ENCODE results near the gene GRM1. TPM values are rescaled to one million over a fixed set of nuclear protein-coding genes. Genes with fewer than 3 reads are reported as not detected.

GRM1 gene
- total RNA-seq, 4 donors from 2014 or later: 0.10 TPM; not detected in 3

DNA sequence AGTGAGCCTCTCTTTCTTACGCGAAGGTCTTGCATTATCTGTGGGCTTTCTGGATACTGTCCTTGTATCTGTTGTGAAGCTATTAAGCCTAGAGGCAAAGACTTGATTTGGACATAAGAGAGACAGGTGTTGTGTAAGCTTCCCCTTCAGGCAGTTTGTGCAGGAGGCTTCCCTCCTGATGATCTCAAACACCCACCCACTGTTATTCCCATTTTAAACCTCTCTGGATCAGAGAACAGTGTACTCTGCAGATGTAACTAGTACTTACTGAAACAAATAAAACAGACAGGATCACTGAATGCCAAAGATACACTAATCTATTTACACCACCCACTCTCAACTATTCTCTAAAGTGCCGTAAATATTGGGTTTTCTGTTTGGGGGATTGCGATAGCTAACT is 401.0 kb downstream of the GRM1 start:
- TF ChIP-seq CTCF (IDR thresholded peaks at IDR 0.05): no peak
- no peak for TF ChIP-seq POLR2A (IDR thresholded peaks at IDR 0.05)
- no peak overlapping the region for H3K4me3 ChIP-seq (ENCODE audit: low read depth, poor library complexity, severe bottlenecking)
- intact Hi-C loops (cut with DNase I; ENCODE audit: low total_unique reads): loop anchor here (2.0 kb wide), 1 partner anchor 77 kb away; no protein-coding TSS in a partner anchor
- 92 to 96% methylated on average over 4 of the region's 4 CpGs for WGBS, 2 donors
- no peak for DNase-seq (ENCODE audit: low spot score in 2 of 2)

DNA sequence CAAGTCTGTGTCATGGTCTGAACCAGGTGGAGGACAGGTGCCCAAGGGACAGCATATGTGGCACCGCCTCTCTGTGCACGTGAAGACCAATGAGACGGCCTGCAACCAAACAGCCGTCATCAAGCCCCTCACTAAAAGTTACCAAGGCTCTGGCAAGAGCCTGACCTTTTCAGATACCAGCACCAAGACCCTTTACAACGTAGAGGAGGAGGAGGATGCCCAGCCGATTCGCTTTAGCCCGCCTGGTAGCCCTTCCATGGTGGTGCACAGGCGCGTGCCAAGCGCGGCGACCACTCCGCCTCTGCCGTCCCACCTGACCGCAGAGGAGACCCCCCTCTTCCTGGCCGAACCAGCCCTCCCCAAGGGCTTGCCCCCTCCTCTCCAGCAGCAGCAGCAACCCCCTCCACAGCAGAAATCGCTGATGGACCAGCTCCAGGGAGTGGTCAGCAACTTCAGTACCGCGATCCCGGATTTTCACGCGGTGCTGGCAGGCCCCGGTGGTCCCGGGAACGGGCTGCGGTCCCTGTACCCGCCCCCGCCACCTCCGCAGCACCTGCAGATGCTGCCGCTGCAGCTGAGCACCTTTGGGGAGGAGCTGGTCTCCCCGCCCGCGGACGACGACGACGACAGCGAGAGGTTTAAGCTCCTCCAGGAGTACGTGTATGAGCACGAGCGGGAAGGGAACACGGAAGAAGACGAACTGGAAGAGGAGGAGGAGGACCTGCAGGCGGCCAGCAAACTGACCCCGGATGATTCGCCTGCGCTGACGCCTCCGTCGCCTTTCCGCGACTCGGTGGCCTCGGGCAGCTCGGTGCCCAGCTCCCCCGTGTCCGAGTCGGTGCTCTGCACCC is 405.2 kb downstream of the GRM1 start:
- no peak for DNase-seq (ENCODE audit: low spot score in 2 of 2)
- WGBS, 2 donors: 9 to 15% methylated on average over 41 to 54 of the region's 59 CpGs
- H3K4me3 ChIP-seq (ENCODE audit: low read depth, poor library complexity, severe bottlenecking): peak overlapping the region; percentile 21
- TF ChIP-seq POLR2A (IDR thresholded peaks at IDR 0.05) (no peak), CTCF (IDR thresholded peaks at IDR 0.05) (no peak)
- intact Hi-C loops (cut with DNase I; ENCODE audit: low total_unique reads): no loop called here

GRCh38 chr6:146434732-146435390 is 406.0 kb downstream of the GRM1 start:
- WGBS, 2 donors: 43% methylated on average over 15 of the region's 15 CpGs
- H3K4me3 ChIP-seq (ENCODE audit: low read depth, poor library complexity, severe bottlenecking): peak overlapping the region; percentile 21
- no peak for DNase-seq (ENCODE audit: low spot score in 2 of 2)
- TF ChIP-seq POLR2A (IDR thresholded peaks at IDR 0.05) (no peak), CTCF (IDR thresholded peaks at IDR 0.05) (no peak)
- intact Hi-C loops (cut with DNase I; ENCODE audit: low total_unique reads): no loop called here

- TF ChIP-seq POLR2A (IDR thresholded peaks at IDR 0.05) (no peak), CTCF (IDR thresholded peaks at IDR 0.05) (no peak)
- intact Hi-C loops (cut with DNase I; ENCODE audit: low total_unique reads): no loop called here
- 88 to 92% methylated on average over 2 of the region's 2 CpGs for WGBS, 2 donors
Observed at GRCh38 chr6:146441907-146442306, 413.0 kb downstream of the GRM1 start.

DNA sequence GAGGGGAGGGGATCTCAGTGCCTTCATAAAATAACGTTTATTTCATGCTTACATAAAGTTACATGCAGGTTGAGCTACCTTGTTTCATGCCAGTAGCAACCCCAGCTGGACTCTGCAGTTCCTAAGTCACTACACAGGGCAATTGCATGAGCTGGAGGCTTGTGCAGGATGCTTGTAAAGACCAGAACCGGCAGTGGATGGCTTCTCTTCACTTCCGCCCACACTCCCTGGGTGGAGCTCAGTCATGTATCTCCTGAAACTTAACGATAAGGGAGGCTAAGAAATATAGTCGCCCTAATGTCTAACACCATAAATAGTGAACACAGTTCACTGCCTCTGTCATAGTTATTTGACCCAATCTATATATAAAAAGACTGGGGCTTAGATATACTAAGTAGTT is 415.3 kb downstream of the GRM1 start:
- WGBS, 2 donors: 60 to 62% methylated on average over 5 of the region's 5 CpGs
- DNase-seq (ENCODE audit: low spot score in 2 of 2): no peak
- H3K4me3 ChIP-seq (ENCODE audit: low read depth, poor library complexity, severe bottlenecking): no peak overlapping the region
- TF ChIP-seq CTCF (IDR thresholded peaks at IDR 0.05): no peak
- TF ChIP-seq POLR2A (IDR thresholded peaks at IDR 0.05): no peak
- intact Hi-C loops (cut with DNase I; ENCODE audit: low total_unique reads): no loop called here

More at GRCh38 chr6:146441907-146442306, 413.0 kb downstream of the GRM1 start:
- DNase-seq (ENCODE audit: low spot score in 2 of 2): no peak
- no peak overlapping the region for H3K4me3 ChIP-seq (ENCODE audit: low read depth, poor library complexity, severe bottlenecking)

Data from lower leg skin (tissue), 4 donors.